ENCODE data around the gene MTA3.
"Not testable (repeated sequence)": the region's sequence is repeated elsewhere in the genome, so short reads cannot be mapped to it uniquely, and the experiment has no call there.

The MTA3 gene

DNA sequence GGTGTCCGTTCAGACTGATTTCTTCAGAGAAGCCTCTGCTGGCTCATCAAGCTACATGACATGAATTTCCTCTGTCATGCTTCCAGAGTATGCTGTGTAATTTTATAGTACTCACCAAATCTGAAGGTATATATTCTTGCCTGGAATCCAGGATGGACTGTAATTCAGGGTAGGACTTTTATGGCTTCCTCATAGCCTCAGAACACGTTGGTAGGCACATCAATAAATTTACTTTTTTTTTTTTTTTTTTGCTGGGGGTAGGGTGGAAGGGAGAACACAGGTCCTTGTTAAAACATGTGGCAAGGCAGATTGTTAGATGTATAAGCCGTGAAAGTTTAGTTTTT, 34.4 kb downstream of the MTA3 start:
- Histone ChIP-seq H3K9me3 (ENCODE audit: control insufficient read depth in 5 of 5, low read length in 5 of 5) (no peaks in the 10 kb centered on the region), H3K9ac (ENCODE audit: low read length in 5 of 5) (no peak overlapping the region), H3K4me1 (ENCODE audit: control insufficient read depth in 5 of 5, insufficient read depth in 5 of 5, low read length in 5 of 5) (no peaks in the 10 kb centered on the region), H3K36me3 (ENCODE audit: control insufficient read depth in 5 of 5, insufficient read depth in 5 of 5, low read length in 5 of 5) (peaks cover 0 to 3% (median 0%) of the 10 kb centered on the region in 5 donors), H3K27ac (ENCODE audit: low read depth, low read length) (no peak overlapping the region), H3K4me3 (ENCODE audit: low read depth in 1 of 5, low read length in 5 of 5) (no peak overlapping the region), H3K27me3 (ENCODE audit: control insufficient read depth in 5 of 5, insufficient read depth in 4 of 5, low read length in 5 of 5) (no peaks in the 10 kb centered on the region)

DNA sequence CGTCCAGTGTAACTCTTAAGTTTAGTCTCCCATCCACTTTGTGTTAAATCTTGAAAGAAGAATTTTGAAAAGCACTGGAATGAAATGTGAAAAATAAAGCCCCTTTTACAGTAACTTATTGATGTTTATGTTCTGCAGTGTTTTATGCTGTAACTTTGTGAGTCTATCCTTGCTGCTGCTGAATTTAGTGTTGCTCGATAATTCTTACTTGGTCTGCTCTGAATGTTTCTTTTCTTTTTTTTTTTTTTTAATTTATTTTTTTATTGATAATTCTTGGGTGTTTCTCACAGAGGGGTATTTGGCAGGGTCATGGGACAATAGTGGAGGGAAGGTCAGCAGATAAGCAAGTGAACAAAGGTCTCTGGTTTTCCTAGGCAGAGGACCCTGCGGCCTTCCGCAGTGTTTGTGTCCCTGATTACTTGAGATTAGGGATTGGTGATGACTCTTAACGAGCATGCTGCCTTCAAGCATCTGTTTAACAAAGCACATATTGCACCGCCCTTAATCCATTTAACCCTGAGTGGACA, 36.0 kb downstream of the MTA3 start:
- H3K4me3 ChIP-seq (ENCODE audit: low read depth in 1 of 5, low read length in 5 of 5); H3K27ac ChIP-seq (ENCODE audit: low read depth, low read length); H3K9me3 ChIP-seq (ENCODE audit: control insufficient read depth in 5 of 5, low read length in 5 of 5); H3K36me3 ChIP-seq (ENCODE audit: control insufficient read depth in 5 of 5, insufficient read depth in 5 of 5, low read length in 5 of 5); H3K4me1 ChIP-seq (ENCODE audit: control insufficient read depth in 5 of 5, insufficient read depth in 5 of 5, low read length in 5 of 5); H3K27me3 ChIP-seq (ENCODE audit: control insufficient read depth in 5 of 5, insufficient read depth in 4 of 5, low read length in 5 of 5); H3K9ac ChIP-seq (ENCODE audit: low read length in 5 of 5): not testable (repeated sequence)

DNA sequence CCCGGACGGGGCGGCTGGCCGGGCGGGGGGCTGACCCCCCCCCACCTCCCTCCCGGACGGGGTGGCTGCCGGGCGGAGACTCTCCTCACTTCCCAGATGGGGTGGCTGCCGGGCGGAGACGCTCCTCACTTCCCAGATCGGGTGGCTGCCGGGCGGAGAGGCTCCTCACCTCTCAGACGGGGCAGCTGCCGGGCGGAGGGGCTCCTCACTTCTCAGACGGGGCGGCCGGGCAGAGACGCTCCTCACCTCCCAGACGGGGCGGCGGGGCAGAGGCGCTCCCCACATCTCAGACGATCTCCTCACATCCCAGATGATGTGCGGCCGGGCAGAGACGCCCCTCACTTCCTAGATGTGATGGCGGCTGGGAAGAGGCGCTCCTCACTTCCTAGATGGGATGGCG, 37.7 kb downstream of the MTA3 start:
- H3K4me1 ChIP-seq (ENCODE audit: control insufficient read depth in 5 of 5, insufficient read depth in 5 of 5, low read length in 5 of 5); H3K9ac ChIP-seq (ENCODE audit: low read length in 5 of 5); H3K9me3 ChIP-seq (ENCODE audit: control insufficient read depth in 5 of 5, low read length in 5 of 5); H3K27ac ChIP-seq (ENCODE audit: low read depth, low read length); H3K4me3 ChIP-seq (ENCODE audit: low read depth in 1 of 5, low read length in 5 of 5); H3K27me3 ChIP-seq (ENCODE audit: control insufficient read depth in 5 of 5, insufficient read depth in 4 of 5, low read length in 5 of 5): not testable (repeated sequence)
- H3K36me3 ChIP-seq (ENCODE audit: control insufficient read depth in 5 of 5, insufficient read depth in 5 of 5, low read length in 5 of 5): peaks cover 6 to 20% (median 9%) of the 10 kb centered on the region in 5 donors

DNA sequence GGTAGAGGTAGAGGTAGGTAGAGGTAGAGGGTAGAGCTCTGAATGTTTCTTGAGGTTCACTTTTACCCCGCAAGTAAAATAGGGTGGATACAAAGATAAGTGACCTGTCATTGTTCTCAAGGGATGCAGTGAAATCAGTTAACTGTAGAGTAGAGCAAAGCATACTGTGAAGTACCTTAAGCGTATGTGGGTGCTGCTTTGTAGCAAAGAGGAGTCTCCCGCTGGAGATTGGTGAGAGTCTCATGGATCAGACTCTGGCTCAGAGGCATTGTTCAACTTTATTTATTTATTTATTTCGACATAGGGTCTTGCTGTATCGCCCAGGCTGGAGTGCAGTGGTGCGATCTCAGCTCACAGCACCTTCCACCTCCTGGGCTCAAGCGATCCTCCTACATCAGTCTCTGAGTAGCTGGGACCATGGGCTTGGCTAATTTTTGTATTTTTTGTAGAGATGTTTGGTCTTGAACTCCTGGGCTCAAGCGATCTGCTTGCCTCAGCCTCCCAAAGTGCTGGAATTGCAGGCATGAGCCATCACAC, 38.7 kb downstream of the MTA3 start:
- Histone ChIP-seq H3K9ac (ENCODE audit: low read length in 5 of 5) (no peak overlapping the region), H3K4me3 (ENCODE audit: low read depth in 1 of 5, low read length in 5 of 5) (no peak overlapping the region), H3K27ac (ENCODE audit: low read depth, low read length) (no peak overlapping the region), H3K36me3 (ENCODE audit: control insufficient read depth in 5 of 5, insufficient read depth in 5 of 5, low read length in 5 of 5) (peaks cover 6 to 17% (median 8%) of the 10 kb centered on the region in 5 donors), H3K4me1 (ENCODE audit: control insufficient read depth in 5 of 5, insufficient read depth in 5 of 5, low read length in 5 of 5) (no peaks in the 10 kb centered on the region), H3K9me3 (ENCODE audit: control insufficient read depth in 5 of 5, low read length in 5 of 5) (no peaks in the 10 kb centered on the region), H3K27me3 (ENCODE audit: control insufficient read depth in 5 of 5, insufficient read depth in 4 of 5, low read length in 5 of 5) (no peaks in the 10 kb centered on the region)

DNA sequence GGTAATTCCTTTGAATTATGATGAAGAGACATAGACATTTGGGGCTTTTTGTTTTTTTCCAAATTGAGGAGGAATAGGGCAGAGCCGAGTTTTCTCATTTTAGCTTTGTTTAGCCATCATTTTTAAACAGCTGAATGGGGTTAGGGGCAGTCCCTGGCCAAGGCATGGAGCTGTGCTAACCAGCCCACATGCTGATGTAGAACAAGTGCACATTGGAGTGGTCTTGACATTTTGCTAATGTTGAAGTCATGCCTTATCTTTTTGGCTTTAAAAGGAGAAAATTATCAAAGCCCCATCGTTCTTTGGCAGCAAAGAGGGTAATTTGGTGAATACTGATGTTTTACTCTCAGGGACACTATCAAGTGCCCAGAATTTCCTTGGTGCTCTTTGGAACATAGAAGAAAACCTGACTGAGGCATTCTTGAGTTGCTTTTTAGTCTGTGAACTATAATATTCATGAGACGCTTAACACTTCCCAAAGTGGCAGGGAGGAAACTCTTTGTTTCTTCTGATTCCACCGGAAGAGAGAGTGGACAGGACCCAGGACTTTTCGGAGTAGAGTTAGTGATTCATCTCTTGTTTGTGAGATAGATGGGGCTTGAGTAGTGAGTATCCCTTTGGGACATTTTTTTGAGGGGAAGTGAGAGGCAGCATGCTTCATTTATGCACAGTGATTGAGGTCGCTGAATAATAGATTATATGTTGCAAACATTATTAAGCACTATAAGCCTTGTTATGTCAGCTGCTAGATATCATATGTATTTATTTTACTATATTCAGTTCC, 45.0 kb downstream of the MTA3 start:
- Histone ChIP-seq H3K27ac (ENCODE audit: low read depth, low read length) (no peak overlapping the region), H3K9ac (ENCODE audit: low read length in 5 of 5) (no peak overlapping the region), H3K36me3 (ENCODE audit: control insufficient read depth in 5 of 5, insufficient read depth in 5 of 5, low read length in 5 of 5) (peaks cover 6 to 23% (median 11%) of the 10 kb centered on the region in 5 donors), H3K4me3 (ENCODE audit: low read depth in 1 of 5, low read length in 5 of 5) (no peak overlapping the region), H3K4me1 (ENCODE audit: control insufficient read depth in 5 of 5, insufficient read depth in 5 of 5, low read length in 5 of 5) (no peaks in the 10 kb centered on the region), H3K9me3 (ENCODE audit: control insufficient read depth in 5 of 5, low read length in 5 of 5) (no peaks in the 10 kb centered on the region), H3K27me3 (ENCODE audit: control insufficient read depth in 5 of 5, insufficient read depth in 4 of 5, low read length in 5 of 5) (no peaks in the 10 kb centered on the region)

DNA sequence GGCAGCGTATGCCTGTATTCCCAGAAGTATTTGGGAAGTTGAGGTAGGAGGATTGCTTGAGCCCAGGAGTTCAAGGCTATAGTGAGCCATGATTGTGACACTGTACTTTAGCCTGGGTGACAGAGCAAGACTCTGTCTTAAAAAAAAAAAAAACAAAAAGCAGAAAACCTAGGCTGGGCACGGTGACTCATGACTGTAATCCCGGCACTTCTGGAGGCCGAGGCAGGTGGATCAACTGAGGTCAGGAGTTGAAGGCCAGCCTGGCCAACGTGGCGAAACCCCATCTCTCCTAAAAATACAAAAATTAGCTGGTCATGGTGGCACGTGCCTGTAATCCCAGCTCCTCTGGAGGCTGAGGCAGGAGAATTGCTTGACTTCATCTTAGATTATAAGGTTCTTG, 46.4 kb downstream of the MTA3 start:
- H3K4me3 ChIP-seq (ENCODE audit: low read depth in 1 of 5, low read length in 5 of 5): no peak overlapping the region
- no peaks in the 10 kb centered on the region for H3K27me3 ChIP-seq (ENCODE audit: control insufficient read depth in 5 of 5, insufficient read depth in 4 of 5, low read length in 5 of 5)
- H3K36me3 ChIP-seq (ENCODE audit: control insufficient read depth in 5 of 5, insufficient read depth in 5 of 5, low read length in 5 of 5): peaks cover 3 to 15% (median 10%) of the 10 kb centered on the region in 5 donors
- no peak overlapping the region for H3K9ac ChIP-seq (ENCODE audit: low read length in 5 of 5)
- no peaks in the 10 kb centered on the region for H3K4me1 ChIP-seq (ENCODE audit: control insufficient read depth in 5 of 5, insufficient read depth in 5 of 5, low read length in 5 of 5)
- no peak overlapping the region for H3K27ac ChIP-seq (ENCODE audit: low read depth, low read length)
- H3K9me3 ChIP-seq (ENCODE audit: control insufficient read depth in 5 of 5, low read length in 5 of 5): no peaks in the 10 kb centered on the region

DNA sequence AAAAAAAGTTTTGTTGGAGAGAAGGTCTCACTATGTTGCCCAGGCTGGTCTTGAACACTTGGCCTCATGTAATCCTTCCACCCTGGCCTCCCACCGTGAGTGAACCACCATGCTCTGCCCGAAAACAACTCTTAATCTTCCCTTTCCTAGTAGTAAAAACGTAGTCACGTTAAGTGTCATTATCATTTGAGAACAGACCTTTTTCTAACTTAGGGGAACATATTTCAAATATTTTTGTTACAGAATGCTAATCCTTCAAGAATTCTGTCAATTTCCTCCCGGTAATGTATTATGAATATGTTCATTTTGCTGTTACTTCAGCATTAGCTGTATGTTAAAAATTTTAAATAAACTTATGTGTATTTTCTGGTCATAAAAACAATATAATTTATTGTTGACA, 49.7 kb downstream of the MTA3 start:
- peaks cover 3 to 15% (median 8%) of the 10 kb centered on the region in 5 donors for H3K36me3 ChIP-seq (ENCODE audit: control insufficient read depth in 5 of 5, insufficient read depth in 5 of 5, low read length in 5 of 5)
- no peak overlapping the region for H3K4me3 ChIP-seq (ENCODE audit: low read depth in 1 of 5, low read length in 5 of 5)
- H3K27ac ChIP-seq (ENCODE audit: low read depth, low read length): no peak overlapping the region
- no peaks in the 10 kb centered on the region for H3K4me1 ChIP-seq (ENCODE audit: control insufficient read depth in 5 of 5, insufficient read depth in 5 of 5, low read length in 5 of 5)
- no peak overlapping the region for H3K9ac ChIP-seq (ENCODE audit: low read length in 5 of 5)
- H3K9me3 ChIP-seq (ENCODE audit: control insufficient read depth in 5 of 5, low read length in 5 of 5): no peaks in the 10 kb centered on the region
- no peaks in the 10 kb centered on the region for H3K27me3 ChIP-seq (ENCODE audit: control insufficient read depth in 5 of 5, insufficient read depth in 4 of 5, low read length in 5 of 5)

DNA sequence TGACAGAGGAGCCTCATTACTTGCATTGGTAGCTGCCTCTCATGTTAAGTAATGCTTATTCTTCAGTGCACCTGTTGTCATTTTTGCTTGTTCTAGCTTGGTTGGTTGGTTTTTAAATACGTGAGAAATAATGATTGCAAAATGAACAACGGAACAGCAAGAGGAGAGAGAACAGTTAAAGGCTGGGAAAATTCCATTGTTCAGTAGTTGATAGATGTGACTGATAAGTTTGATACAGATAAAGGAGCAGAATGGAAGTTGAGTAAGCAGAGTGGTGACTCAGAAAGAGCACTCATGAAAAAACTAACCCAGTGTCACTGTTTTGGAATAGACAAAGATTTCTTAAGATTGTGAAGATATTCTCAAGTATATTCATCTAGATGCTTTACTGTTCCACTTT, 50.5 kb downstream of the MTA3 start:
- H3K4me1 ChIP-seq (ENCODE audit: control insufficient read depth in 5 of 5, insufficient read depth in 5 of 5, low read length in 5 of 5): no peaks in the 10 kb centered on the region
- no peaks in the 10 kb centered on the region for H3K9me3 ChIP-seq (ENCODE audit: control insufficient read depth in 5 of 5, low read length in 5 of 5)
- no peak overlapping the region for H3K27ac ChIP-seq (ENCODE audit: low read depth, low read length)
- no peaks in the 10 kb centered on the region for H3K27me3 ChIP-seq (ENCODE audit: control insufficient read depth in 5 of 5, insufficient read depth in 4 of 5, low read length in 5 of 5)
- H3K9ac ChIP-seq (ENCODE audit: low read length in 5 of 5): no peak overlapping the region
- H3K4me3 ChIP-seq (ENCODE audit: low read depth in 1 of 5, low read length in 5 of 5): no peak overlapping the region
- H3K36me3 ChIP-seq (ENCODE audit: control insufficient read depth in 5 of 5, insufficient read depth in 5 of 5, low read length in 5 of 5): peaks cover 3 to 15% (median 8%) of the 10 kb centered on the region in 5 donors

GRCh38 chr2:42621626-42622025, 53.2 kb downstream of the MTA3 start:
- not testable (repeated sequence) for H3K27ac ChIP-seq (ENCODE audit: low read depth, low read length); H3K9me3 ChIP-seq (ENCODE audit: control insufficient read depth in 5 of 5, low read length in 5 of 5); H3K4me3 ChIP-seq (ENCODE audit: low read depth in 1 of 5, low read length in 5 of 5); H3K9ac ChIP-seq (ENCODE audit: low read length in 5 of 5); H3K27me3 ChIP-seq (ENCODE audit: control insufficient read depth in 5 of 5, insufficient read depth in 4 of 5, low read length in 5 of 5); H3K4me1 ChIP-seq (ENCODE audit: control insufficient read depth in 5 of 5, insufficient read depth in 5 of 5, low read length in 5 of 5)
- H3K36me3 ChIP-seq (ENCODE audit: control insufficient read depth in 5 of 5, insufficient read depth in 5 of 5, low read length in 5 of 5): peaks cover 3 to 10% (median 8%) of the 10 kb centered on the region in 5 donors

DNA sequence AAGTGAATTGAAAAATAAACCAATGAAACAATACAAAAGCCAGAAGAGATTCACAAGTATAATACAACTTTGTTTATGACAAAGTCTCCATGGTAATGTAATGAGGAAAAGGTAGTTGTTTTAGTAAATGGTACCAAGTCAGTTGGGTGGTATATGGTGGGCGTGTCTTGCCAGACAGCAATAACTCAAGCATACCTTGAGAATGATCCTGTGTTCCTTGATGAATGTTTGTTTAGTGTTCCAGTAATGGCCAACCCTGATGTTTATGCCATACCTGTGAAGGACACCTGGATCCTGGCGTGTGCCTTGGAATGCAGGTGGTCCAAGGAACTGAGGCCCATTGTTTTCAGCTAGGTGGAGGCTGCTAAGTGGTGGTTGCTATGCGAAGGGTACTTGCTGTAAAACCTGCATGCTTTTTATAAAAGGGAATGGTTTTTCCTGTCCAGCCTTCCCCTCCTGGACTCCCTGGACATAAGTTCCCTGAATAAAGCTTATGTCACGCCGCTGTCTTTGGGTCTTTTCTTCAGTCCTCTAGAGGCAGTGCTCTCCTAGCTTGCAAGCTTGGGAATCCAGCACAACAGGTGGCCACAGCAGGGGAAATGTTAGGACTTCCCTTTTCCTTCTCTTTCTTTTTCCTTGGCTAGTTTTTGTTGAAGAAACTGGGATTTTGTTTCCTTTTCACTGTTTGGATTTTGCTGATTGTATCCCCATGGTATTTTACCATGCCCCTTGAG, 54.7 kb downstream of the MTA3 start:
- Histone ChIP-seq H3K4me1 (ENCODE audit: control insufficient read depth in 5 of 5, insufficient read depth in 5 of 5, low read length in 5 of 5) (no peaks in the 10 kb centered on the region), H3K27me3 (ENCODE audit: control insufficient read depth in 5 of 5, insufficient read depth in 4 of 5, low read length in 5 of 5) (no peaks in the 10 kb centered on the region), H3K4me3 (ENCODE audit: low read depth in 1 of 5, low read length in 5 of 5) (no peak overlapping the region), H3K27ac (ENCODE audit: low read depth, low read length) (no peak overlapping the region), H3K9ac (ENCODE audit: low read length in 5 of 5) (no peak overlapping the region), H3K9me3 (ENCODE audit: control insufficient read depth in 5 of 5, low read length in 5 of 5) (no peaks in the 10 kb centered on the region), H3K36me3 (ENCODE audit: control insufficient read depth in 5 of 5, insufficient read depth in 5 of 5, low read length in 5 of 5) (peaks cover 3 to 9% (median 8%) of the 10 kb centered on the region in 5 donors)

Data from subcutaneous abdominal adipose tissue (tissue), 5 donors.